Measurements from ENCODE around the gene LCAT.
"Not testable (repeated sequence)": the region's sequence is repeated elsewhere in the genome, so short reads cannot be mapped to it uniquely, and the experiment has no call there.

LCAT gene

DNA sequence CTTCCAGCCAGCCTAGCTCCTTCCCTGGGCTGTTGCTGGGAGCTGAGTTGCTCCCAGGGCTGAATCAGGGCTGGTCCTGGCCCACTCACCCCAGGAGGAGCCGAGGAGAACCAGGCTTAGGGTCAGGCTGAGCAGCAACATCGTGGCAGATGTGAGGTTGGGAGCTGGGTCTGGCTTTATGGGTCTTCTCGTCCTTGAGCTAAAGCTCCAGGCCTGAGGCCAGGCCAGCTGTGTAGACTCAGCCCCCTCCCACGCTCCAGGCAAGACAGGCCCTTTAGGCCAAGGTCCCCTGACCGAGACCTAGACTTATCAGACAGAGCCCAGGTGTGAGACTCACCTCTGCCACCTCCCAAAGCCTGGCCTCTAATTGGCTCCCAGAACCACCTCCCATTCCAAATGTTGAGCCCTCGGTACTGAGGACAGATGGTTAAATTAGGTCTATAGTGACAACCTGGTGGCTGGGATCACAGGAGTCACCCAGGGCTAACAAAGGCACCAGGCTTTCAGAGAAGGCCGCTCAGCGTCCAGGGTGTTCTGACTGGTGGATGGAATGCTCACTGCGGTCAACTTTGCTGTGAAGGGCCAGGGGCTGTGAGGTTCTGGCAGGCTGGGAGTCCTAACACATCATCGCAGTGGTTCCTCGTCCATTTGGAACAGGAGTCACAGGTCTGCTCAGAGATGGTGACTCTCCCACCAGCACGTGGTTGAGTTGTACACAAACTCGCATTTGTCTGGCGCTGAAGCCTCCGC lies 12.0 kb downstream of the LCAT start, which contains the start of gene CTRL:
Gene CTRL (minus strand): TSS at position 151 of the 750 bp plus-strand sequence. CDS start 10 bp downstream, at position 141.
- no peak for DNase-seq

DNA sequence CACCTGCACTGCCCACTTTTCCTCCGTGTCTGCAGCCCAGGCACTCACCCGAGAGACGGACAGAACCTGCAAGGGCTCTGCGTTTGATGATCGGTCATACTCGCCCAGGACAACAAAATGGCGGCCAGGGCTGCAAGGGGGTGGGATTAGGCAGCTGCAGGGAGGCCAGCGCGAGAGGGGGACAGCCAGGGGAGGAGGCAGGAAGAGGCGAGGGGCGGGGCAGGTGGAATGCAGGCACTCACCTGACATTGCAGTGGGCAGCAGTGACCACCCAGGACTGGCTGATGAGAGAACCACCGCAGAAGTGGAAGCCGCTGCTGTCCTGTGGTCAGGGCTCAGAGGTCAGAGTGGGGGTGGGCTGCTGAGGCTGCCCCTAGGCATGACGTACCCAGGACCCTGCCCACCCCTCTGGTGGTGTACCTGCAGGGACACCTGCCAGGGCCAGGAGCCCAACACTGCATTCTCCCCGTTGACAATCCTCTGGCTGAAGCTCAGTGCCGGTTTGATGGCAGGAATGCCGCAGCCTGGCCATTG lies 13.2 kb downstream of the LCAT start:
- DNase-seq = no peak

DNA sequence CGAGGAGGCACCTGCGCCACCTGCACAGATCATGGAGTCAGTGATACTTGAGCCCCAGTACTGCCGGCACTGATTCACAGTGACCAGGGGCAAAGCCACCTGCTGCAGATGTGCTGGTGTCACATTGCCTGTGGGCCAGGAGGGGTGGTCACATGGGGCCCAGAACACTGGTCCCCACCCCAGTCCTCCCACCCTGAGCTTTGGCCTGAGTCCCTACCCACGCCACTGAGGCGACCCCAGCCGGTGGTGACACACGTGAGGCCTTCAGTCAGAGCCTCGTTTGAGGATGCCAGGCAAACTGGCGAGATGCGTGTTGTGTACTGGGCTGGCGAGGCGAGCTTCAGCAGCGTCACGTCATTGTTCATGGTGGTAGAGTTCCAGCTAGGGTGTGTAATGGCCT lies 13.7 kb downstream of the LCAT start:
- no peak for DNase-seq

DNA sequence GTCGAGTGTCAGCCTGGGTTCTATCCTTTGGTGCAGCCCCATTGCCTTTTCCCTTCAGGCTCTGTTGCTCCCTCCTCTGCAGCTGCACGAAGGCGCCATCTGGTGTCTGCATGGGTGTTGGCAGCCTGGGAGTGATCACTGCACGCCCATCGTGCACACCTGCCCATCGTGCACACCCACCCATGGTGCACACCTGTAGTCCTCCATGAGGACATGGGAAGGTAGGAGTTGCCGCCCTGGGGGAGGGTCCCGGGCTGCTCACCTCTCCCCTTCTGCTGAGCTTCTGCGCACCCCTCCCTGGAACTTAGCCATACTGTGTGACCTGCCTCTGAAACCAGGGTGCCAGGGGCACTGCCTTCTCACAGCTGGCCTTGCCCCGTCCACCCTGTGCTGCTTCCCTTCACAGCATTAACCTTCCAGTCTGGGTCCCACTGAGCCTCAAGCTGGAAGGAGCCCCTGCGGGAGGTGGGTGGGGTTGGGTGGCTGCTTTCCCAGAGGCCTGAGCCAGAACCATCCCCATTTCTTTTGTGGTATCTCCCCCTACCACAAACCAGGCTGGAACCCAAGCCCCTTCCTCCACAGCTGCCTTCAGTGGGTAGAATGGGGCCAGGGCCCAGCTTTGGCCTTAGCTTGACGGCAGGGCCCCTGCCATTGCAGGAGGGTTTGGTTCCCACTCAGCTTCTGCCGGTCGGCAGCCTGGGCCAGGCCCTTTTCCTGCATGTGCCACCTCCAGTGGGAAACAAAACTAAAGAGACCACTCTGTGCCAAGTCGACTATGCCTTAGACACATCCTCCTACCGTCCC lies 15.2 kb downstream of the LCAT start:
- peak; percentile 73 for DNase-seq

DNA sequence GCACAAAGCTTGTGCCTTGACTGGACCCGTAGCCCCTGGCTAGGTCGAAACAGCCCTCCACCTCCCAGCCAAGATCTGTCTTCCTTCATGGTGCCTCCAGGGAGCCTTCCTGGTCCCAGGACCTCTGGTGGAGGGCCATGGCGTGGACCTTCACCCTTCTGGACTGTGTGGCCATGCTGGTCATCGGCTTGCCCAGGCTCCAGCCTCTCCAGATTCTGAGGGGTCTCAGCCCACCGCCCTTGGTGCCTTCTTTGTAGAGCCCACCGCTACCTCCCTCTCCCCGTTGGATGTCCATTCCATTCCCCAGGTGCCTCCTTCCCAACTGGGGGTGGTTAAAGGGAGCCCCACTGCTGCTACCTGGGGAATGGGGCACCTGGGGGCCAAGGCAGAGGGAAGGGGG lies 15.8 kb downstream of the LCAT start:
- DNase-seq = no peak

DNA sequence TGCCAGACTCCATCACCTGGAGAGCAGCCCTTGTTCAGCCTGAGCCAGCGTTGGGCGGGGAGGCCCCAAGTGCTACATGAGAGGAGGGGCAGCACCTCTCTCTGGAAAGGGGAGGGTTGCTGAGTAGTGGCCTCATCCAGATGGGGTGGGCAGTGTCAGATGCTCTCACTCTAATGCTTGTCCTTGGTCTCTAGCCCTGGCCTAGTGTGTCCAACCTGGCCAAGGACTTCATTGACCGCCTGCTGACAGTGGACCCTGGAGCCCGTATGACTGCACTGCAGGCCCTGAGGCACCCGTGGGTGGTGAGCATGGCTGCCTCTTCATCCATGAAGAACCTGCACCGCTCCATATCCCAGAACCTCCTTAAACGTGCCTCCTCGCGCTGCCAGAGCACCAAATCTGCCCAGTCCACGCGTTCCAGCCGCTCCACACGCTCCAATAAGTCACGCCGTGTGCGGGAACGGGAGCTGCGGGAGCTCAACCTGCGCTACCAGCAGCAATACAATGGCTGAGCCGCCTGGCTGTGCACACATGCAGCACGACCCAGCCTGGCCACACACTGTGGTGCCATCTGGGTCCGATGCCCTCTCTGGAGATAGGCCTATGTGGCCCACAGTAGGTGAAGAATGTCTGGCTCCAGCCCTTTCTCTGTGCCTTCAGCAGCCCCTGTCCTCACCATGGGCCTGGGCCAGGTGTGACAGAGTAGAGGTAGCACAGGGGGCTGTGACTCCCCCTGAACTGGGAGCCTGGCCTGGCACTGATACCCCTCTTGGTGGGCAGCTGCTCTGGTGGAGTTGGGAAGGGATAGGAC lies 16.6 kb downstream of the LCAT start:
- no peak for DNase-seq

DNA sequence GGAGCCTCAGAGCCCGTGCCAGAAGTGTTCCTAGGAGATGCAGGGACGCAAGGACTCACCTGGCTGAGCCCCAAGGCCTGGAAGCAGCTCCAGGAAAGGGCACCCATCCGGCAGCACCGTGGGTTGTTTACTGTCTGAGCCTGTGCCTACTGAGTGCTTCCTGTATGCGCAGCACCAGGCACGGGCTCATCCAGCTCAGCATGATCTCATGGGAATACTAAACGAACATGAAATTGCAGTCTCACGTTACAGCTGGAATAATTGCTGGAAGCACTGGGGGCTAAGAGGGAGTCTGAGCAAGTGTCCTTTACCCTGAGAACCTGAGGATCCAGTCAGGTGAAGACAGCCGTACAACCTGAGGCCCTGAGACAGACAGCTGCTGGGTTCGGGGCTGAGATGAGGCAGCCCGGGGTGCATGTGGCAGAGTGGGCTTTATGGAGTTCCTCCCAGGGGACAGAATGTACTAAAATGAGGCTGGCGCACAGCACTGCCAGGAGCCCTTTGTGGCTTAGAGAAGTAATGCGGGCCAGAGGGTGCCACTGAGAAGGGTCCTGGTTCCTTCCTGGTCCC lies 17.7 kb downstream of the LCAT start:
- DNase-seq = no peak

DNA sequence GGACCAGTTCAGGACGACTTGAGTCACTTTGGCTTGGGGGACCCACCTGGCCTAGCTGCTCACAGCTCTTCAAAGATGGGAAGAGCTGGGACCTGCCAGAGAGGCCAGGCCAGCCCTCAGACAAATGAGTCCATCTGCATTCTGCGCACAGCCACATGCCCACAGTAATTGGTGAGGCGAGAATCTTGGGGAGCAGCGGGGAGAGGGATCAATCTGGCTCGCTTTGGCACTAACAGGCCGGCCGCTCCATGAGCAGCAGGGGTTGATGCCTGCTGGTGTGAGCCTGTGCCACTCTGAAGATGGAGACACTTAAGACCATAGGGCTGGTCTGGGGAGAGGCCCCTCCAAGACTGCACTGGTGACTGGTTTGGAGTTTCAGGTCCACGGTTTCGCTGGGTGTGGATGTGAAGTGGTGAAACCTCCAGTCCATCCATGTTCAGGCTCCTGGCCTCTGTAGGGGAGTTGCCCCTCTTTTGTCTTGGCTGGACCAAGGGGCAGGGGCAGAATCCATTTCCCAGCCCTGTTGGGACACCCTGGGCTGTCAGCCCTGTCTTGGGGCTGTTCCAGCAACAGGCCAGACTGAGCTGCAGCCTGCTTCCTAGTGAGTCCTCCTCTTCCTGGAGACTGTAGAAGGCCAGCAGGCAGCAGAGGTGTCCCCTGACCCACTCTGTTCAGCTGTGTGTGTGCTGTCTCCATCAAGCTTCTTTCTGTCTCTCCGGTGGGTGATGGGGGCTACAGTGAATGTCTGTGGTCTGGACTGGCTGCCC lies 19.6 kb downstream of the LCAT start:
- no peak for DNase-seq

DNA sequence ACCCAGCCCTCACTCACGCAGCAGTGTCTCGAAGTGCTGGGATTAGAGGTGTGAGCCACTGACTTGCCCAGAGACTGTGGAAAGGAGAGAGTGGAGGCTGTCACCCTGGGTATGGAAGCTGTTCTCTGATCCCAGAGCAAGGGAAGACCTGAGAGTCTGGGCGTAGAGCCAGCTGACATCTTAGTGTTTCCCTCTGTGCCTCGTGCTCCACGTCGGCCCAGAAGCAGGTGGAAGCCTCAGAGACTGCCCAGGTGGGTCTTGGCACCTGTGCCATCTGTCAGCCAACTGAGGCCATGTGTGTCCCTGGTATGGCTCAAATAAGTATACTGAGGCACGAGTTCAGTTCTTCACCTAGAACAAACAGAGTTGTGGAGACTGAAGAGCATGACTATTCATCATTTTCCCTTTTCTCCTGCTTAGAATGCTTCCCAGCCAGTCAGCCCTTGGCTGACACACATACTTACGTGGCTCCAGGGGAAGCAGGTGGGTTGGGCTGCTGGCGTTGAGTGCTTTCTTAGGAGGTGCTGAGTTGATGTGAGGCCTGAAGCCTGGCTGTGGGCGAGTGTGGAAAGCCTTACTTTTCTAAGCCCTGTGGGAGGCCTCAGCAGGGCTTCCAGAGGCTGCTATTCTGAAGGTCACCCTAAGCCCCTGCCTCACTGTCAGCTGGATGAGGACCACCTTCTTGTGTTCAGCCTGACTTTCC lies 20.4 kb downstream of the LCAT start:
- no peak for DNase-seq

DNA sequence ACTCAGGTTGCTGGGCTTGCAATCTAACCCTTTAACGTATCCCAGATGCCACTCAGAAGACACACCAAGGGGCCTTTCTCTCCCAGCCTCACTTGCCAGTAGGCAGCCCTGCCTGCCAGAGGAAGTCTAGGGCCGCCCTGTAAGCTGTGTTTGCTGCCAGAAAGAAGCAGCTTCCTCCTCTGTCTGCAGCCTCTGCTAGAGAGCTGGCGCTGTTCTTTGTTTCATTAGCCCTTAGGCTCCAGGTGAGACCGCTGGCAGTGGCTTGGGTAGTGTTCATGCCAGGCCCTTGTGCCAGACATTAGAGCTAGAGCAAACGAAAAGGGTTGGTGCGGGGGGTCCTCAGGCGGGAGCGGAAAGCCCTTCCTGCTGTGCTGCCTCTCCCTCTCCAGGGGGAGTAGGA lies 21.2 kb downstream of the LCAT start:
- no peak for DNase-seq

DNA sequence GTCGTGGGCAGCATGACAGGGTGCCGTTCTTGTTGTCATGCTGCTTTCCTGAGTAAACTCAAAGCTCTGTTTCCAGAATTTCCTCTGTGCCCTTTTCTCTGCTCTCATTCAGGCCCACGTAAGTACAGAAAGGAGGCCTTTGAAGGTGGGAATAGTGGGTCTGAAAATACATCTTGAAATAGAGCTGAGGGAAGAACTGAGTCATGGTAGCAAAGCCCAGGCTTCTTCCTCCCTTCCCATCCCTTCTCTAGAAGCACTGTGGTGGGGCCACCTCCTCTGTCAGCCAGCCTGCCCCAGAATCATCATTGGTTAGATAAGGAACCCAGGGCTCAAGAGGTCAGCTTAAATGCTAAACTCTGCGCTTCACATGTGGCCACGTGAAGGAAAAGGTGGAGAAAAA lies 21.7 kb downstream of the LCAT start:
- no peak for DNase-seq

DNA sequence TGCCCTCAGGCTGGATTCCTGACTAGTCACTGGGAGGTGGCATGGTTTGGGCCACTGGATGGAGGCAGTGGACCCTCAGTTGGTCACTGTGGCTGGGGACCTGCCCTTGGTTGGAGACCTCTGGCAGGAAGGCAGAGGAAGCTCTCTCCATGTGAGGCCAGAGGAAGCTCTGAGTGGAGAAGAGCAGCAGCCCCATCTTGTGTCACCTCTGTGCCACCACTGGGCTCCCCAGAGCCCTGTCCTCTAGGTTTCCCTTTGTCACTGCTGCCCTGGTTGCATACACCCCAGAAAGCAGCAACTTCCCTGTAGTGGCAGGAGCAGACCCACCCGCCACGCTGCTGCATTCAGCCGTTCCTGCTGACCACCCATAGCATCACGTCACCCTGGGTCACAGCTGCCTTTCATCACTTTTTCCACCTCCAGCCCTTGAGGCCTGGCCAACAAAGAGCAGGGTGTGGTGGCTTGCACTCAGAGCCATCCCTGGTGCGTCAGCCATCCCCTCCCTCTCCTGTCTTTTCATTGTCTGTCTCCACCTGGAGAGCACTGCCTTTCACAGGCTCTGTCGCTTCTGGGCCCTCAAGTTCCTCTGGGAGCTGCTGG lies 24.2 kb downstream of the LCAT start:
- DNase-seq = no peak

DNA sequence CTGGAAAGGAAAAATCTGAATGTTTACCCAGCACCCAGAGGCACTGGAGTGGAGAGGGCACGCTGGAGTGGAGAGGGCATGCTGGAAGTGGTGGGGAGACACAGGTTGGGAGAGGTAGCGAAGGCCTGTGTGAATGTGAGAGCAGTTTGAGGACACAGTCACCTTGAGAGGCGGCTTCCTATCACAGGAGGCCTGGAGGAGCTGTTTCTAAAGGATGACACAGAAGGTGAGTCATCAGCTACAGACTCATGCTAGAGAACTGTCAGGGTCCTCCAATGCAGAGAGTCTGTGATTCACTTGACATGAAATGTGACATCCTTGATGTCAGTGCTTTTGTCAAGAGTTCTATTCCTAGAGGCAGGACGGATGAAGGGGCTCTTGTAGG lies 26.1 kb downstream of the LCAT start:
- DNase-seq = no peak

DNA sequence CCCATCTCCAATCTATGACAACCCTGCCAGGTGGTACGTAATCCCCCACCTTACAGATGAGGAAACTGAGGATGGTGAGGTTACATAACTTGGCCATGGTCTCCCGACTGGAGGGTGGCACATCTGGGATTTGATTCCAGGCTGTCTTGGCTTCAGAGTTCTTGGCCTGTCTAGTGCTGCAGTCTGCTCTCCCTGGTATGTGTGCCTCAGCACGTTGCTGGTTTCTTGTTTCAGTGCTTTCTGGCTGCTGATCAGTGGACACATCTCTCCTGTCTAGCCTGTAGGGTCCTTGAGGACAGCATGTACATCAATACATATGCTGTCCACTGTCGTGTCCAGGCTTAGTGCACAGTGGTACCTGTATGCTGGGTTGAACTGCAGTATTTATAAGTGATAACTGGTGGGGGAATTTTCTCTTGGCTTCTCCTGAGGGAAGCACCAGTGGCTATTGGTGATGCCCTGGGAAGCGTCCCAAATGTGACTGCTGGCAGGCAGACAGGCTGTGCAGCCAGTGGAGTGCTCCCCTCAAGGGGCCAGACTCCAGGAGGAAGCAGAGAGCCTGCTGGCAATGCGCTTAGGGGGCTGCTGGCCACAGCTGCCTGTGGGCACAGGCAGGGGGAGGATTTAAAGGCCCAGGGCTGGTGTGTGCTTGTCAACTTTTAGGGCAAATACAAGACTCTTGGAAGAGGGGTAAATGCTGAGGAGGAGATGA lies 26.6 kb downstream of the LCAT start:
- DNase-seq = no peak

DNA sequence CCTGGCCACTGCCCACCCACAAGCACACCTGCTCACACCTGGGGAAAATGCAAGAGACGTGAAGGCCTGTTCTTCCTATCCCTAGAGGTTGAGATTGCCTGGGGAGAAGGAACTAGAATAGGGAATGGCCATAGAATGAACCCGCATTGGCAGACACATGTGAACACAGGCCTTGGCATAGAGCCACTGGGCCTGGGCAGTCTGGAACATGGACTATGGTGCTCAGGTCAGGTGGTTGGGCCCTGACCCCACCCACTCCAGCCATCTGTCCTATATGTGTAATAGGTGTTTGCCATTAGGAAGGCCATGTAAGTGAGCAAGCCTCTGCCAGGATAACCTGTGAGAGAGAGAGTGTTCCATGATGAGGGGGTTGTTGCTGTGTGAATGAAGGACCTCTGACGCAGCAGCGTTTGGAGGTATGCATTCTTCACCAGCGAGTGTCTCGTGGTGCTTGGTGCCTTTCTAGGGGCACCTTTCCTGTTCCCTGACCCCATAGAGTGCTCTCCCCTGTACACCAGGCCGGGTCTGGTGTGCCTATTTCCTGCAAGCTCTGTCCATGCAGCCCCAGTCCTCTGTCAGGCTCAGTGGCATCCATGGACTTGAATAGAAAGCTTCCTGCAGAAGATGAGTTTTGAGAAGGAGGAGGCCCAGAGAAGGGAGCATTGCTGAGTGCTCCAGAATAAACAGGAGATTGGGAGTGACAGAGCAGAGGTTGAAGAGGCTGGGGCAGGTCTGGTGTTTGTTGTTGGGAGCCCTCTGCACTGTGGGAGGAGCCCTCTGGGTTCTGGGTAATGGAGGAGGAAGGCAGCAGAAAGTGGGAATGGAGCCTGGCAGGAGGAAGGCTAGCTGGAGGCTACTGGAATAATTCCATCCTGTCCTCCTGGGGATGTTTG lies 27.8 kb downstream of the LCAT start:
- no peak for DNase-seq

DNA sequence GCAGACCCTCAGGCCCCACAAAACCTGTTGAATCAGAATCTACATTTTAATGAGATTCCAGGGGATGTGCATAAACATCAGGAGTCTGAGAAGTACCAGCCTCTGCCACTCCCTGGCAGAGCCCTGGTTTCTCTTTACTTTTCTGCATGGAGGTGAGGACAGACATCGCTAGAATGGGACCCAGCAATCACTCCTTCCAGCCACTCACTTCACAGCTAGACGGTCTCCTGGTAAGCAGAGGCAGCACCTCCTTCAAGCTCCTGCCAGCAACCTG lies 28.5 kb downstream of the LCAT start:
- DNase-seq = not testable (repeated sequence)

DNA sequence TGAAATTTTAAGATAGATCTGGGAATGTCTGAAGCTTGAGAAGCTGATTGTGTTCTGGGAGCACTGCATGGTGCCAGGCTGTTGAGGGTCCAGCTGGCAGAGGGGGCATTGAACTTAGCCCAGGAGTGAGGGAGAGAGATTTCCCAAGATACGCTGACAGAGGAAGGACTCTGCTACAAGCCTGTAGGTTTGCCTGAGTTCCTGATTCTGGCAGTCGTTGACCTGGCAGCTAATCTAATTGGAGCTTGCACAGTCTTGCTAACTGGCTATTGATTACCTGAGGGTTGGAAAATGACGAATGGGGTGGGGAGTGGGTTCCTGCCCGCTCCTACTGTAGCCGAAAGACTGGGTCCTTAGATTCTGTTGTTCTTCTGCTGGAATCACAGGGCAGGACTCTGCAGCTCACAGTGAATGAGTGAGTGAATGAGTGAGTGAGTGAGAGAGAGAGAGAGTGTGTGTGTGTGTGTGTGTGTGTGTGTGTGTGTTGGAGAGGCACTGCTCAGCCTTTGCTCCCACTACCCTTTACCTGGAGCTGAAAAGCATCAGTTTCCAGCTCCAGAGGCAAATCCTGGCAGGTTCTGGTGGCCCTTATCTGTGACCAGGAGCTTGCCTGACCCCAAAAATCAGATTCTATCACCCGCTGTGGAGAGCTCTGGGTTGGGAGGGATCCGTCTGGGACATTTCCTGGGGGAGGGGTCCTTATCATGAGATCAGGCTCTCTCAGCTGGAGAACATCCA lies 29.0 kb downstream of the LCAT start:
- no peak for DNase-seq

DNA sequence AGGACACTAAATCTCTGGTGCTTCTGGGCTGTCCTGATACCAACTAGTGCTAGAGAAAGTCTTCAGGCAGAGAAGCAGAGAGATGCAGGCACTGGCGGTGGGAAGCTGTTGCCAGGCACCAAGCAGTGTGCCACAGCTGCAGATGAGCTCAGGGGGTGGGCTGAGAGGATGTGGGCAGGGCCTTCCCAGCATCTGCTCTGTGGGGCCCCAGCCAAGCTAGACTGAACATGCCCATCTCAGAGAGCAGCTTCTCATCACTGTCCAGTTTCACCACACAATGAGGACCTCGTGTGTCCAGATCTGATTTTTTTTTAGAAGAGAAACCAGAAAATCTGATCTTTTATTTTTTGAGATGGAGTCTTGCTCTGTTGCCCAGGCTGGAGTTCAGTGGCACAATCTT lies 33.8 kb downstream of the LCAT start:
- DNase-seq = no peak

All from activated CD4-positive, CD25-positive, alpha-beta regulatory T cell treated with anti-CD3 and anti-CD28 coated beads, Interleukin-2, amount 50 U/mL, for 72 hours (primary cell).